SK-N-SH treated with all-trans-retinoic acid at 6 μM for 48 hours (cell line): Measurements from ENCODE around the gene EN2.

ENCODE experiments used
- ATAC-seq: fragments of 200-7000 bp; cut with Tn5 transposase; 3 replicates; pipeline ENCODE4 v1.9.1; 2020; ENCODE audit warnings: mild to moderate bottlenecking, moderate library complexity
- ARNTL ChIP-seq: fragments of 450-650 bp; formaldehyde crosslinking; IDR thresholded peaks from 2 replicates; pipeline ENCODE4 v1.5.0; 2020; ENCODE audit warnings: low read depth, mild to moderate bottlenecking, moderate library complexity, borderline replicate concordance
- BACH2 ChIP-seq: fragments of 250-450 bp; sonication (Bioruptor Pico); IDR thresholded peaks from 2 replicates; pipeline ENCODE4 v1.9.0; 2021; ENCODE audit warnings: mild to moderate bottlenecking, borderline replicate concordance
- CSDC2 ChIP-seq: fragments of 250-450 bp; sonication (Bioruptor Pico); IDR thresholded peaks from 2 replicates; pipeline ENCODE4 v1.5.0; 2020; ENCODE audit warnings: mild to moderate bottlenecking, moderate library complexity
- ESRRG ChIP-seq: fragments of 250-450 bp; sonication (Bioruptor Pico); IDR thresholded peaks from 2 replicates; pipeline ENCODE4 v1.6.1; 2021; ENCODE audit warnings: mild to moderate bottlenecking
- GLIS3 ChIP-seq: fragments of 250-450 bp; sonication (Bioruptor Pico); IDR thresholded peaks from 2 replicates; pipeline ENCODE4 v1.5.0; 2020; ENCODE audit warnings: mild to moderate bottlenecking, moderate library complexity
- OSR1 ChIP-seq: fragments of 250-450 bp; sonication (Bioruptor Pico); IDR thresholded peaks from 2 replicates; pipeline ENCODE4 v1.8.0; 2022; ENCODE audit warnings: moderate library complexity, mild to moderate bottlenecking, inconsistent platforms
- PPARA ChIP-seq: fragments of 250-450 bp; sonication (Bioruptor Pico); IDR thresholded peaks from 2 replicates; pipeline ENCODE4 v1.5.0; 2020; ENCODE audit warnings: mild to moderate bottlenecking, borderline replicate concordance
- SNAI2 ChIP-seq: fragments of 250-450 bp; sonication (Bioruptor Pico); IDR thresholded peaks from 2 replicates; pipeline ENCODE4 v1.5.0; 2020; ENCODE audit warnings: mild to moderate bottlenecking, moderate library complexity
- TCF4 ChIP-seq: fragments of 250-450 bp; sonication (Bioruptor Pico); IDR thresholded peaks from 2 replicates; pipeline ENCODE4 v1.8.0; 2021; ENCODE audit warnings: mild to moderate bottlenecking, moderate library complexity, borderline replicate concordance
- TOX ChIP-seq: fragments of 250-450 bp; sonication (Bioruptor Pico); IDR thresholded peaks from 2 replicates; pipeline ENCODE4 v1.8.0; 2021; ENCODE audit warnings: mild to moderate bottlenecking, moderate library complexity, borderline replicate concordance
- ZC3H10 ChIP-seq: fragments of 250-450 bp; sonication (Bioruptor Pico); IDR thresholded peaks from 2 replicates; pipeline ENCODE4 v1.5.1; 2021; ENCODE audit warnings: mild to moderate bottlenecking, moderate library complexity
- ZFP3 ChIP-seq: fragments of 250-450 bp; sonication (Bioruptor Pico); IDR thresholded peaks from 2 replicates; pipeline ENCODE4 v1.5.0; 2020; ENCODE audit warnings: mild to moderate bottlenecking, moderate library complexity
- ZFP30 ChIP-seq: fragments of 450-650 bp; formaldehyde crosslinking; IDR thresholded peaks from 2 replicates; pipeline ENCODE4 v1.5.0; 2022; ENCODE audit warnings: mild to moderate bottlenecking, moderate library complexity
- ZNF565 ChIP-seq: fragments of 450-650 bp; formaldehyde crosslinking; conservative IDR thresholded peaks from 2 replicates; pipeline ENCODE4 v1.5.0; 2020; ENCODE audit warnings: low read depth, mild to moderate bottlenecking, moderate library complexity
- ZNF70 ChIP-seq: fragments of 450-650 bp; formaldehyde crosslinking; IDR thresholded peaks from 2 replicates; pipeline ENCODE4 v1.5.0; 2020; ENCODE audit warnings: mild to moderate bottlenecking, moderate library complexity
- ZNF8 ChIP-seq: fragments of 450-650 bp; formaldehyde crosslinking; IDR thresholded peaks from 2 replicates; pipeline ENCODE4 v1.5.0; 2020; ENCODE audit warnings: mild to moderate bottlenecking, moderate library complexity
- TF ChIP-seq, protein P1 (sequence below): fragments of 250-450 bp; sonication (Bioruptor Pico); IDR thresholded peaks from 2 replicates; pipeline ENCODE4 v1.5.1; 2021; ENCODE audit warnings: mild to moderate bottlenecking, moderate library complexity
- TF ChIP-seq, protein P2 (sequence below): fragments of 250-450 bp; sonication (Bioruptor Pico); IDR thresholded peaks from 2 replicates; pipeline ENCODE4 v1.5.1; 2020; ENCODE audit warnings: low read depth, mild to moderate bottlenecking, moderate library complexity
- TF ChIP-seq, protein P3 (sequence below): fragments of 250-450 bp; sonication (Bioruptor Pico); IDR thresholded peaks from 2 replicates; pipeline ENCODE4 v1.8.0; 2020; ENCODE audit warnings: mild to moderate bottlenecking, moderate library complexity, borderline replicate concordance
- TF ChIP-seq, protein P4 (sequence below): fragments of 250-450 bp; sonication (Bioruptor Pico); IDR thresholded peaks from 2 replicates; pipeline ENCODE4 v1.8.0; 2021; ENCODE audit warnings: low read depth, mild to moderate bottlenecking, moderate library complexity, borderline replicate concordance
- TF ChIP-seq, protein P5 (sequence below): fragments of 250-450 bp; sonication (Bioruptor Pico); IDR thresholded peaks from 2 replicates; pipeline ENCODE4 v1.5.0; 2020; ENCODE audit warnings: mild to moderate bottlenecking, moderate library complexity

EN2 gene

DNA sequence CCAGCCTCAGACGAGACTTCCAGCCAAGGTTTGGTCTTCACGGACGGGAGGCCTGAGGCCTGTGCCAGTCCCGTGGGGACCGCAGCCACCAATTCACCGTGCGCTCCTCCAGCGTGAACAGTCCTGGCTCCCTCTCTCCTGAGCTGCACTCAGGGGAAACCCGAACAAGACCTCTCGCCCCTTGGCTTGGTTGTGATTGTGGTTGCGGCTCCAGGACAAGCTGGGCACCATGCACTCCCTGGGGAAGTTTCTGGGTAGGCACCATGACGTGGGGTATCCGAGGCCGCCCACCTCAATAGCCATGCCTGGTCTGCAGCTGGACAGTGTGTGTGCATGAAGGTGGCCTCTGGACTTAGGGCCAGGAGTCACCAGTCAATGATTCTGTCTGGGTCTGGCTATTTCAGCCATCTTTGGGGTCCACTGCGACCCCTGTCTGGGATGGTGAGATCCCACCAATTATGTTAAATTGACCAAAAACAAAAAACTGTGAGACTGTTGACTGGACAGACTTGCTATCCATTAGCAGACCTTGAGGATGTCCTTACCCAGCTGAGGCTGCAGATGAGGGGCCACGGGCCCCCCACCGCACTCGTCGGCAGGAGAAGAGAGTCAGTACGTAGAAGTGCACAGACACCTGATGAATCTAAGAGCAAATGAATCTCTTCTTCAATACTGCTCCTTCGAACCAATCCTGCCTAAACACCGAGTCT, 33.5 kb upstream of the EN2 start:
- ATAC-seq, result no peak; the same call in 2 of the 3 replicates
- TF ChIP-seq GLIS3 (CRISPR knock-in tag), result no peak
- no peak for TF ChIP-seq ZFP30 (CRISPR knock-in tag)
- TF ChIP-seq CSDC2 (CRISPR knock-in tag), result no peak
- no peak for TF ChIP-seq PPARA (CRISPR knock-in tag)
- TF ChIP-seq, protein P1, sequence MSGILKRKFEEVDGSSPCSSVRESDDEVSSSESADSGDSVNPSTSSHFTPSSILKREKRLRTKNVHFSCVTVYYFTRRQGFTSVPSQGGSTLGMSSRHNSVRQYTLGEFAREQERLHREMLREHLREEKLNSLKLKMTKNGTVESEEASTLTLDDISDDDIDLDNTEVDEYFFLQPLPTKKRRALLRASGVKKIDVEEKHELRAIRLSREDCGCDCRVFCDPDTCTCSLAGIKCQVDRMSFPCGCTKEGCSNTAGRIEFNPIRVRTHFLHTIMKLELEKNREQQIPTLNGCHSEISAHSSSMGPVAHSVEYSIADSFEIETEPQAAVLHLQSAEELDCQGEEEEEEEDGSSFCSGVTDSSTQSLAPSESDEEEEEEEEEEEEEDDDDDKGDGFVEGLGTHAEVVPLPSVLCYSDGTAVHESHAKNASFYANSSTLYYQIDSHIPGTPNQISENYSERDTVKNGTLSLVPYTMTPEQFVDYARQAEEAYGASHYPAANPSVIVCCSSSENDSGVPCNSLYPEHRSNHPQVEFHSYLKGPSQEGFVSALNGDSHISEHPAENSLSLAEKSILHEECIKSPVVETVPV (CRISPR knock-in tag), result no peak
- TF ChIP-seq ZNF565, result no peak
- TF ChIP-seq ZNF70, result no peak
- TF ChIP-seq ARNTL (CRISPR knock-in tag), result no peak
- no peak for TF ChIP-seq SNAI2

DNA sequence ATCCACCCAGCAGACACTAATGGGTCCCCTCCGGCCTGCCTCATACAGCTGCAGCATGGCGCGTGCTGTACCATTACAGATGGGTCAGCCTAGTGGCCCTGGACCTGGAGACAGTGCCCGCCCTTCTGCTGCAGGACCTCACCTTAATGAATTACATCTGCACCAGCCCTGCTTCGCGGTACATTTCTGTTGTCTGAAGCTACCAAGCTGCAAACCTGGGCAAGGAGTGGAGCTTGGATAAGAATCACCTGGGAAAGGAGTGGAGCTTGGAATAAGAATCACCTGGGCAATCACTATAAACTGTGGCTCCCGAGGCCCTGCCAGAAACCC, 33.0 kb upstream of the EN2 start:
- TF ChIP-seq CSDC2 (CRISPR knock-in tag), result no peak
- TF ChIP-seq ZNF565, result no peak
- TF ChIP-seq, protein P2, sequence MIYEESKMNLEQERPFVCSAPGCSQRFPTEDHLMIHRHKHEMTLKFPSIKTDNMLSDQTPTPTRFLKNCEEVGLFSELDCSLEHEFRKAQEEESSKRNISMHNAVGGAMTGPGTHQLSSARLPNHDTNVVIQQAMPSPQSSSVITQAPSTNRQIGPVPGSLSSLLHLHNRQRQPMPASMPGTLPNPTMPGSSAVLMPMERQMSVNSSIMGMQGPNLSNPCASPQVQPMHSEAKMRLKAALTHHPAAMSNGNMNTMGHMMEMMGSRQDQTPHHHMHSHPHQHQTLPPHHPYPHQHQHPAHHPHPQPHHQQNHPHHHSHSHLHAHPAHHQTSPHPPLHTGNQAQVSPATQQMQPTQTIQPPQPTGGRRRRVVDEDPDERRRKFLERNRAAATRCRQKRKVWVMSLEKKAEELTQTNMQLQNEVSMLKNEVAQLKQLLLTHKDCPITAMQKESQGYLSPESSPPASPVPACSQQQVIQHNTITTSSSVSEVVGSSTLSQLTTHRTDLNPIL (CRISPR knock-in tag), result no peak
- TF ChIP-seq ZNF70, result no peak
- TF ChIP-seq, protein P3, sequence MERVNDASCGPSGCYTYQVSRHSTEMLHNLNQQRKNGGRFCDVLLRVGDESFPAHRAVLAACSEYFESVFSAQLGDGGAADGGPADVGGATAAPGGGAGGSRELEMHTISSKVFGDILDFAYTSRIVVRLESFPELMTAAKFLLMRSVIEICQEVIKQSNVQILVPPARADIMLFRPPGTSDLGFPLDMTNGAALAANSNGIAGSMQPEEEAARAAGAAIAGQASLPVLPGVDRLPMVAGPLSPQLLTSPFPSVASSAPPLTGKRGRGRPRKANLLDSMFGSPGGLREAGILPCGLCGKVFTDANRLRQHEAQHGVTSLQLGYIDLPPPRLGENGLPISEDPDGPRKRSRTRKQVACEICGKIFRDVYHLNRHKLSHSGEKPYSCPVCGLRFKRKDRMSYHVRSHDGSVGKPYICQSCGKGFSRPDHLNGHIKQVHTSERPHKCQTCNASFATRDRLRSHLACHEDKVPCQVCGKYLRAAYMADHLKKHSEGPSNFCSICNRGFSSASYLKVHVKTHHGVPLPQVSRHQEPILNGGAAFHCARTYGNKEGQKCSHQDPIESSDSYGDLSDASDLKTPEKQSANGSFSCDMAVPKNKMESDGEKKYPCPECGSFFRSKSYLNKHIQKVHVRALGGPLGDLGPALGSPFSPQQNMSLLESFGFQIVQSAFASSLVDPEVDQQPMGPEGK (CRISPR knock-in tag), result no peak
- no peak for TF ChIP-seq PPARA (CRISPR knock-in tag)
- TF ChIP-seq ZFP30 (CRISPR knock-in tag), result no peak
- no peak for TF ChIP-seq SNAI2
- no peak for ATAC-seq

DNA sequence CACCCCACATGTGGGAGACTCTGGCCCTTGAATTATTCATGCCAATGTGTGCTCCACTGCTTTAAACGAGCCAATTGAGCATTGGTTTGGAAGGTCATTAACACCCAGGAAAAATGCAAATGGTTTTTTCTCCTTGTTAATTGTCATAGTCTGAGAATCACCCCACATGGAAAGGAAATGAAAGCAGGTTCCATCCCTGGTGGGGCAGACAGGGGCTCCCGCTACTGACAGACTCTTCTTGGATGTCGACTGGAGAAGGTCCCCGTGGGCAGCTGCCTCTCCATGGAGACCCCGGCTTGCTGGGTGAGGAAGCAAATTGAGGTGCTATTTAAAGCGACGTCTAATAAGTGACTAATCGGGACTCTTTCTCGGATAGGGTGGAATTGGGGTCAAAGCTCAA, 32.0 kb upstream of the EN2 start:
- no peak for TF ChIP-seq ZFP3 (CRISPR knock-in tag)
- TF ChIP-seq ZNF70, result no peak
- TF ChIP-seq, protein P3 (CRISPR knock-in tag), result no peak
- TF ChIP-seq, protein P1 (CRISPR knock-in tag), result no peak
- no peak for TF ChIP-seq ZC3H10 (CRISPR knock-in tag)
- TF ChIP-seq ZNF565, result no peak
- TF ChIP-seq, protein P4, sequence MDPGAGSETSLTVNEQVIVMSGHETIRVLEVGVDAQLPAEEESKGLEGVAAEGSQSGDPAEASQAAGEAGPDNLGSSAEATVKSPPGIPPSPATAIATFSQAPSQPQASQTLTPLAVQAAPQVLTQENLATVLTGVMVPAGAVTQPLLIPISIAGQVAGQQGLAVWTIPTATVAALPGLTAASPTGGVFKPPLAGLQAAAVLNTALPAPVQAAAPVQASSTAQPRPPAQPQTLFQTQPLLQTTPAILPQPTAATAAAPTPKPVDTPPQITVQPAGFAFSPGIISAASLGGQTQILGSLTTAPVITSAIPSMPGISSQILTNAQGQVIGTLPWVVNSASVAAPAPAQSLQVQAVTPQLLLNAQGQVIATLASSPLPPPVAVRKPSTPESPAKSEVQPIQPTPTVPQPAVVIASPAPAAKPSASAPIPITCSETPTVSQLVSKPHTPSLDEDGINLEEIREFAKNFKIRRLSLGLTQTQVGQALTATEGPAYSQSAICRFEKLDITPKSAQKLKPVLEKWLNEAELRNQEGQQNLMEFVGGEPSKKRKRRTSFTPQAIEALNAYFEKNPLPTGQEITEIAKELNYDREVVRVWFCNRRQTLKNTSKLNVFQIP (CRISPR knock-in tag), result no peak
- no peak for TF ChIP-seq BACH2
- no peak for TF ChIP-seq SNAI2
- TF ChIP-seq, protein P5, sequence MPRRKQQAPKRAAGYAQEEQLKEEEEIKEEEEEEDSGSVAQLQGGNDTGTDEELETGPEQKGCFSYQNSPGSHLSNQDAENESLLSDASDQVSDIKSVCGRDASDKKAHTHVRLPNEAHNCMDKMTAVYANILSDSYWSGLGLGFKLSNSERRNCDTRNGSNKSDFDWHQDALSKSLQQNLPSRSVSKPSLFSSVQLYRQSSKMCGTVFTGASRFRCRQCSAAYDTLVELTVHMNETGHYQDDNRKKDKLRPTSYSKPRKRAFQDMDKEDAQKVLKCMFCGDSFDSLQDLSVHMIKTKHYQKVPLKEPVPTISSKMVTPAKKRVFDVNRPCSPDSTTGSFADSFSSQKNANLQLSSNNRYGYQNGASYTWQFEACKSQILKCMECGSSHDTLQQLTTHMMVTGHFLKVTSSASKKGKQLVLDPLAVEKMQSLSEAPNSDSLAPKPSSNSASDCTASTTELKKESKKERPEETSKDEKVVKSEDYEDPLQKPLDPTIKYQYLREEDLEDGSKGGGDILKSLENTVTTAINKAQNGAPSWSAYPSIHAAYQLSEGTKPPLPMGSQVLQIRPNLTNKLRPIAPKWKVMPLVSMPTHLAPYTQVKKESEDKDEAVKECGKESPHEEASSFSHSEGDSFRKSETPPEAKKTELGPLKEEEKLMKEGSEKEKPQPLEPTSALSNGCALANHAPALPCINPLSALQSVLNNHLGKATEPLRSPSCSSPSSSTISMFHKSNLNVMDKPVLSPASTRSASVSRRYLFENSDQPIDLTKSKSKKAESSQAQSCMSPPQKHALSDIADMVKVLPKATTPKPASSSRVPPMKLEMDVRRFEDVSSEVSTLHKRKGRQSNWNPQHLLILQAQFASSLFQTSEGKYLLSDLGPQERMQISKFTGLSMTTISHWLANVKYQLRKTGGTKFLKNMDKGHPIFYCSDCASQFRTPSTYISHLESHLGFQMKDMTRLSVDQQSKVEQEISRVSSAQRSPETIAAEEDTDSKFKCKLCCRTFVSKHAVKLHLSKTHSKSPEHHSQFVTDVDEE, result no peak
- no peak for TF ChIP-seq TOX (CRISPR knock-in tag)
- TF ChIP-seq PPARA (CRISPR knock-in tag), result no peak
- no peak for TF ChIP-seq ZNF8 (CRISPR knock-in tag)
- no peak for TF ChIP-seq OSR1
- TF ChIP-seq ESRRG, result no peak
- no peak for TF ChIP-seq GLIS3 (CRISPR knock-in tag)
- TF ChIP-seq, protein P2 (CRISPR knock-in tag), result no peak
- TF ChIP-seq ZFP30 (CRISPR knock-in tag), result no peak
- TF ChIP-seq ARNTL (CRISPR knock-in tag), result no peak
- TF ChIP-seq TCF4 (CRISPR knock-in tag), result no peak
- TF ChIP-seq, all 23 proteins: peak for 0
- no peak for ATAC-seq
